ENCODE results near the gene LAMA3.

DNA sequence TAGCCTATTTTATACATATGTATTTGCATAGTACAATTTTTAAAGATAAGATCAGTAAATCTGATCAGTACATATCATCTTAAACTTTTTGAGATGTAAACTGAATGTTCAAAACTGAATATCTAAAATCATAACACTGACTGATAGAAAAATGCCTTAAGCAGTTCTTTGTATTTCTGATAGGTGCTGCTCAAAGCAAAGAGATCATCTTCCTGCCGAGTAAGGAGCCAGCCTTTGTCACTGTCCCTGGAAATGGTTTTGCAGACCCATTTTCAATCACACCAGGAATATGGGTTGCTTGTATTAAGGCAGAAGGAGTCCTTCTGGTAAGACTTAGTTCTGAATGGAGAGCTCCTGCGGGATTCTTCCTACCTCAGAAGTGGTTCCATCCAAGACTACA is 135.0 kb downstream of the LAMA3 start:
- TF ChIP-seq, protein P1, sequence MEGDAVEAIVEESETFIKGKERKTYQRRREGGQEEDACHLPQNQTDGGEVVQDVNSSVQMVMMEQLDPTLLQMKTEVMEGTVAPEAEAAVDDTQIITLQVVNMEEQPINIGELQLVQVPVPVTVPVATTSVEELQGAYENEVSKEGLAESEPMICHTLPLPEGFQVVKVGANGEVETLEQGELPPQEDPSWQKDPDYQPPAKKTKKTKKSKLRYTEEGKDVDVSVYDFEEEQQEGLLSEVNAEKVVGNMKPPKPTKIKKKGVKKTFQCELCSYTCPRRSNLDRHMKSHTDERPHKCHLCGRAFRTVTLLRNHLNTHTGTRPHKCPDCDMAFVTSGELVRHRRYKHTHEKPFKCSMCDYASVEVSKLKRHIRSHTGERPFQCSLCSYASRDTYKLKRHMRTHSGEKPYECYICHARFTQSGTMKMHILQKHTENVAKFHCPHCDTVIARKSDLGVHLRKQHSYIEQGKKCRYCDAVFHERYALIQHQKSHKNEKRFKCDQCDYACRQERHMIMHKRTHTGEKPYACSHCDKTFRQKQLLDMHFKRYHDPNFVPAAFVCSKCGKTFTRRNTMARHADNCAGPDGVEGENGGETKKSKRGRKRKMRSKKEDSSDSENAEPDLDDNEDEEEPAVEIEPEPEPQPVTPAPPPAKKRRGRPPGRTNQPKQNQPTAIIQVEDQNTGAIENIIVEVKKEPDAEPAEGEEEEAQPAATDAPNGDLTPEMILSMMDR (conservative IDR thresholded peaks at IDR 0.05; ENCODE audit: low read depth in 2 of 2) = peak; percentile 15 to 43; a peak in 2 of 4 replicates
- TF ChIP-seq POLR2AphosphoS5 (IDR thresholded peaks at IDR 0.05; ENCODE audit: low read depth) (no peak), ZNF114 (CRISPR knock-in tag; IDR thresholded peaks at IDR 0.05) (no peak)
